ENCODE data around the gene PTPDC1.

PTPDC1 gene

DNA sequence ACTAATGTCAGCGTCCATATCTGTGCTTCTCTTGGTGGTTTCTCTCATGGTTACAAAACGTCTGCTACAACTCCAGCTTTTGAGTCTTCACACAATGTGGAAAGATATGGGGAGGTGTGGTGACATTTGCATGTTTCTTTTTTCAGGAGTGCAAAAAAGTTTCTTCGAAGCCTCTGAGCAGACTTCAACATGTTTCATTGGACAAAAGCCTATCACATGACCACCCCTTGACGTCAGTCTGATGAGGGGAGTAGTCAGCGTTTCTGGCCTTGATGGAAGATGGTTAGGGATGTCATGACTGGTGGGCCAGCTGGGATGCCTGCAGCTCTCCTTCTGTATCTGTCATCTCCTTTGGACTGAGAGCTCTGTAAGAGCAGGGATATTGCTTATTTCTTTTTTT lies 61.4 kb downstream of the PTPDC1 start:
- no peak for DNase-seq

DNA sequence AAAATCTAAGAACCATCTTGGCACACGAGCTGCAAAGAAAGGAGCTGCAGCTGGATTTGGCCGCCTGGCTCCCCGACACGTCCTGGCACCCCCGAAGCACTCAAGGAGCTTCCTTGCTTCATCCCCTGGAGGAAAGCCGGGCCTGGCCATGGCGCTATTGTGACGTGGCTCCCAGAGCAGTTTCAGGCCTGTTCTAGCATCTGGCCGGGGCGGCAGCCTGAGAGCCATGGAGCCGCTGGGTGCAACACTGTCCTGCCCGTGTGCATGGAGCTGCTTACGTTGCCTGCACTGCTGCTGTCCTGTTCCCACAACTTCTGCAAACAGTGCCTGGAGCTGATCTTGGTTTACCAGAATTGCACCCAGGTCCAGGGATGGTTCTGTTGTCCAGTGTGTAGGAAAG lies 63.5 kb downstream of the PTPDC1 start:
- no peak for DNase-seq

DNA sequence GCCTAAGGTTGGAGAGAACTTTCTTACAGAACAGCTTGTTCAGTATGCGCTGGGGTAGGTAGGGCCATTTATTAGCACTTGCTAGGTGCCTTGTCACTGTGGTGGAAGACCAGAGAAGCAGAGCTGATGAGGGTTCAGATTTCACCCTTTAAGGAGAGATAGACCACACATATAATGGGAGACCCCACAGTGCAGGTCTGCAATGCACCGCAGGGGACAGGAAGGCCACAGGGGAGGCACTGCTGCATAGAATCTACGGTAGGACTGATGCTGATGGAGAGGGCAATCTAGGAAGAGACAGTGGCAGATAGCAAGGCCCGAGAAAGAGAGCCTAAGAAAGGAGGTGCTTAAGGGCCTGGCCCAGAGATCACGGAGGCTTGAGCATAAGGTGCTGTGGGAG lies 64.2 kb downstream of the PTPDC1 start:
- no peak for DNase-seq

DNA sequence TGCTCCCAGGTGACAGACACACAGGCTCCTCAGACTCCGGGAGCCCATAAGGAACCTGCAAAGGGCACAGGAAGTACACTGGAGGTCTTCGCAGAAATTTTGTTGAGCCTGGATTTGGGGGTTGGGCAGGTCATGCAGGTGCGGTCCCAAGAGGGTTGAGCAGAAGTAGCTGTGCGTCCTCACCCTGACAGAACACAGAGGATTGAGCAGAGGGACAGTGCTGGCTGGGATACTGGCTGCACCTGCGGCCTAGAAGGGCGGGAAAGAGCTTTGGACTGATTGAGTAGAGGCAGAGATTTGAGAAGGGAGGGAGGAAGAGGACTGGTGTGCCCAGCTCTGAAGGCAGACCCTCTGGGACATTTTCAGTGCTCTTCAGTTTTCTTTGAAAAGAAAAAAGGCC lies 65.4 kb downstream of the PTPDC1 start:
- DNase-seq: no peak

DNA sequence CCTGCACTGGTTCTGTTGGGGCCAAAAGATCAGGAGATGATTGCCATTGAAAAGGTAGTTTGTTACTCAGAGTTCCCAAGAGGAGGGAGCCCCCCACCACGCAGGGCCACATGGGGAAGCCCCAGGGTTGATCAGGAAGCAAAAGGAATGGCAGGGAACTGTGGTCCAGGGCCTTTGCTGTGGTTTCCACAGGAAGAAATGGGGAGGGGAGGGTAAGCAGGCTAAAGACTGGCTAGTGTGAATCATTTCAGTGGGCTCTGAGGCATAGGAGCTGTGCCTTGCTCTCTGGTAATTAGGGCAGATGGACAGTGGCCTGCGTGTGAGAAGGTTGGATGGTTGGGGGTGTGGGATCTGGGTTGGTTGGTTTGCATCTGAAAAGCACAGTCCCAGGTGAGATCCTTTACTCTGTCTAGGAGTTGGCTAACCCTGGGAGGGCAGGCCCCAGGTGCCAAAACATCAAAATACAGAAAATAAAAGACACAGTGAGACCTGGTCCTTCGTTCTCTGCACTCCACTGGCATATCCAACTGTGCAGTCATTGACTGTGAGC lies 66.1 kb downstream of the PTPDC1 start:
- DNase-seq: no peak

DNA sequence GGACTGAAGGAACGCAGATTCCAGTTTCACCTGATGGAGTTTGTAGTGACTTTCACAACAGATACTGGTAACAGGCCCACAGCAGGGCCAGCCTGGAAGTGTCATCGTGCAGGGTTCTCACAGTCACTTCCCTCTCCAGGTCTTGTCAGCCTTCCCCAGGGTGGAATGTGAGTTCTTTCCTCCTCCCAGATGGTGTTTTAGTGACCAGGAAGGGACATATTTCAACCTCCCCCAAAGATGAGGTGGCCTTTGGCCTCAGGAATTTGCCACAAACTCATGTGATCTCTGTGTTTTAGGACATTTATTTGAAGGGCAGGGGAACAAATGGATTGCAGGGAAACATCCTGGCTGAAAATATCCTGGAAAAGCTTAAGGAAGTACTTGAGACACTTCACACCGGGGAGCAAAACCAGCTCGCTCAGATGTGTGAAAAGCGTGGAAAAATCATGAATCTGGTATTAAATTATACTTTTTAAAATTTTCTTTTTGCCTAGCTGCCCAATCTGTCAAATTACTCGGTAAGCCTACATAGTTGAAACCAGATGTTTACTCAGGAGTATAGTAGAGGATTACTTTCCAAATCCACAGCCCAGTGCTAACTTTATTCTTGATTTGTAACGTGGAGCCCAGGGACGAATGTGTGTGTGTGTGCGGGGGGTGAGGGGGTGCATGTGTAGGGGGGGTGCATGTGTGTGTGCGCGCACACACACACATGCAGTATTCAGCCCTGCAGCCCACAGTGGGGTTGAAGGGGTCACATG lies 66.8 kb downstream of the PTPDC1 start:
- DNase-seq: no peak

DNA sequence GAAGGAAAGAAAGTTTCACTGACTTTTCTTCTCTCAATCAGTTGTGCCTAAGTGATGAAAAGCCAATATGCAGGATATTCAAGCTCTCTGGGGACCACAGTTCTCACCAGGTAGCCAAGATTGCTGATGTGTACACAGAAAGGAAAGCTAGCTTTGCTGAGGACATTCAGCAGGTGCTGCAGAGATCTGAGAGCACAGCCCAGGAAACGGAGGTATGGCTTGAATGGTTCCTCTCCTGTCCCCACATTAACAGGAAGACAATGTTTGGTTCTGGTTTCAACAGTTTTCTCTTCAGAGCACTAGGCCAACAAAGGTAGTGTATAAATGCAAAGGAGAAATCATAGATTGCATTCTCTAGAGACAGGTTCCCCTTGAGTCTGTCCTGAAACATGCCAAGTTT lies 69.6 kb downstream of the PTPDC1 start:
- no peak for DNase-seq

DNA sequence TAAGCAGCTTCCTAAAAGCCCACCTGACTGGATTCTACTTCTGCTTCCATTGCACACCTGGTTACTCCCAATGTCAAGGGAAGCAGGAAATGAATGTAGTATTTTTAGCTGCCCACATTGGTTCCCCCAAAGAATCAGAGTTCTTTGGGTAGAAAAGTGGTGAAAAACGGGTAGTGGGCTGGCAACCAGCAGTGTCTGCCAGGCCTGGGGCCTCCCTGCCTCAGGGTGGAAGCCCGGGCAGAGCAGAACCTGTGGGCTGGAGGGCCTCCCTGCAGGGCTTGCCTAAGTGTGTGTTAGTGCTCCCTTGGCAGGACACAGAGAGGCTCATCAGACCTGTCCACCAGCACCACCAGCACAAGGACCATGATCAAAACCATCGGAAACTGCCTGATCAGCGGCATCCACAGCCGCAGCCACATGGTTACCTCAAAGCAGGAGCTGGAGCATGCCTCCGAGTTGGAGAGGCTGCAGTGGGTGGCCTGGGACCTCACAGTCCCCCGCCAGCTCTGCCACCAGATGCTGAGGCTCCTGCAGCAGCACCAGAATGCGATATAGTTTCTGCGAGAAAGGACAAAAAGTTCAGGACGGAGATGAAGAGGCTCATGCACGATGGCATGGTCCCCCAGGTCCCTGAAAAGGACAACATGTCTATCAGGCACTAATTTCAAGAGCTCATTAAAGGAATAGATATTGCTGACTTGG lies 72.2 kb downstream of the PTPDC1 start:
- no peak for DNase-seq

DNA sequence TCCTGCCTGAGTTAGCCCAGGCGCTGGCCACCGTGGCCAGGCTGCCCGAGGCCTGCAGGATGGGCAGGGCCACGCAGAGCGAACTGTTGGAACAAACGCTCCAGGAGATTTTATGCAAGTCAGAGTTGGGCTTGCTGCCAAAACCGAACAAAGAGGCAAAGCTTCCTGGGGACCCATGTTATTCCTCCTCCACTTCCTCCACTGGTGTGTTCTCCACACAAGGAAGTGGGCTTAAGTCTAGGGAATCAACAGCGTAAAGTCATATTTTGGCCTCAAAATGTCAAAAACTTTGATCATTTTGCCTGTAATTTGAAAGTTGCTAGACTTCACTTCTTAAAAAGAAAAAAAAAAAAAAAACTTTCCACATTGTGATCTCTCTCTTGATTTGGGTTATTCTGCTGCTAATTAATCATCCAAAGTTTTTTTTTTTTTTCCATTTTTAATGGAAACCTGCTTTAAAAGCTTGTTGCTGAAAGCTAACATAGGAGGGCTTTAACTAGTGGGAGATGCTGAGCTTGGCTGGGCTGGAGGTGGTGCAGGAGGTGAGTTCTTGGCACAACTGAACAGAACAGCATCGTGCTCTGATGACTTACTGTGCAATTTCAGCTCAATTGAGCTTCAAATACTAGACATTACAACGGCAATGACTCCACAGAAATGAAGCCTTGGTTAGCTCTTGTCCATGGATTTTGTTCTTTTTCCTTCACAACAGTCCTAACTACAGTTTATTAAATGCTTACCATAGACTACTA lies 73.0 kb downstream of the PTPDC1 start:
- peak; percentile 67 for DNase-seq

Data from SHP77 treated with DMSO at 0.1 percent for 48 hours (cell line).